Measurements from ENCODE around the gene AJAP1.

- TF ChIP-seq, protein P1, sequence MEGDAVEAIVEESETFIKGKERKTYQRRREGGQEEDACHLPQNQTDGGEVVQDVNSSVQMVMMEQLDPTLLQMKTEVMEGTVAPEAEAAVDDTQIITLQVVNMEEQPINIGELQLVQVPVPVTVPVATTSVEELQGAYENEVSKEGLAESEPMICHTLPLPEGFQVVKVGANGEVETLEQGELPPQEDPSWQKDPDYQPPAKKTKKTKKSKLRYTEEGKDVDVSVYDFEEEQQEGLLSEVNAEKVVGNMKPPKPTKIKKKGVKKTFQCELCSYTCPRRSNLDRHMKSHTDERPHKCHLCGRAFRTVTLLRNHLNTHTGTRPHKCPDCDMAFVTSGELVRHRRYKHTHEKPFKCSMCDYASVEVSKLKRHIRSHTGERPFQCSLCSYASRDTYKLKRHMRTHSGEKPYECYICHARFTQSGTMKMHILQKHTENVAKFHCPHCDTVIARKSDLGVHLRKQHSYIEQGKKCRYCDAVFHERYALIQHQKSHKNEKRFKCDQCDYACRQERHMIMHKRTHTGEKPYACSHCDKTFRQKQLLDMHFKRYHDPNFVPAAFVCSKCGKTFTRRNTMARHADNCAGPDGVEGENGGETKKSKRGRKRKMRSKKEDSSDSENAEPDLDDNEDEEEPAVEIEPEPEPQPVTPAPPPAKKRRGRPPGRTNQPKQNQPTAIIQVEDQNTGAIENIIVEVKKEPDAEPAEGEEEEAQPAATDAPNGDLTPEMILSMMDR (IDR thresholded peaks at IDR 0.05) = no peak
- TF ChIP-seq POLR2A (IDR thresholded peaks at IDR 0.05) (no peak), EP300 (IDR thresholded peaks at IDR 0.05) (no peak)
Observed at GRCh38 chr1:4684136-4684535, 29.7 kb downstream of the AJAP1 start.

Data from ovary (tissue), 3 donors.